GM21786 (cell line): ENCODE measurements around the gene S100A7A.
"Not testable (repeated sequence)": the region's sequence is repeated elsewhere in the genome, so short reads cannot be mapped to it uniquely, and the experiment has no call there.

ENCODE experiments used
- ATAC-seq: cut with Tn5 transposase; IDR thresholded peaks from one replicate; pipeline ENCODE4 v1.9.1; 2021; ENCODE audit not compliant: unreplicated experiment

S100A7A gene

GRCh38 chr1:153395136-153395685, 21.1 kb upstream of the S100A7A start:
- ATAC-seq, result no peak

GRCh38 chr1:153395776-153396175, 20.5 kb upstream of the S100A7A start:
- ATAC-seq, result no peak

GRCh38 chr1:153396461-153396860, 19.9 kb upstream of the S100A7A start:
- ATAC-seq, result no peak

GRCh38 chr1:153397051-153397923, 19.0 kb upstream of the S100A7A start:
- no peak for ATAC-seq

GRCh38 chr1:153397924-153398651, 18.2 kb upstream of the S100A7A start:
- no peak for ATAC-seq

- no peak for ATAC-seq
These were observed 16.8 kb upstream of the S100A7A start for GRCh38 chr1:153399401-153400055.

- no peak for ATAC-seq
These were observed 16.1 kb upstream of the S100A7A start for GRCh38 chr1:153400244-153400643.

- ATAC-seq, result no peak
These were observed 14.9 kb upstream of the S100A7A start for GRCh38 chr1:153401461-153401860.

GRCh38 chr1:153402226-153402625, 14.1 kb upstream of the S100A7A start:
- no peak for ATAC-seq

- ATAC-seq, result no peak
These were observed 12.8 kb upstream of the S100A7A start for GRCh38 chr1:153403421-153404085.

GRCh38 chr1:153404086-153404635, 12.2 kb upstream of the S100A7A start:
- ATAC-seq, result no peak

GRCh38 chr1:153404768-153405167, 11.6 kb upstream of the S100A7A start:
- ATAC-seq, result no peak

GRCh38 chr1:153405825-153406599, 10.3 kb upstream of the S100A7A start:
- ATAC-seq, result not testable (repeated sequence)

- ATAC-seq, result not testable (repeated sequence)
These were observed 9.0 kb upstream of the S100A7A start for GRCh38 chr1:153407274-153407673.

GRCh38 chr1:153413961-153414360, 2.4 kb upstream of the S100A7A start:
- ATAC-seq, result not testable (repeated sequence)

- no peak for ATAC-seq
These were observed 992 bp downstream of the S100A7A start for GRCh38 chr1:153417136-153417888.

- ATAC-seq, result not testable (repeated sequence)
These were observed 2.6 kb downstream of the S100A7A start for GRCh38 chr1:153418758-153419435.

- not testable (repeated sequence) for ATAC-seq
These were observed 3.1 kb downstream of the S100A7A start for GRCh38 chr1:153419436-153419793.
